Lower lobe of right lung (tissue), 2 donors: Measurements from ENCODE around the gene FRZB. TPM values are rescaled to one million over a fixed set of nuclear protein-coding genes. Genes with fewer than 3 reads are reported as not detected.

Experiments
- ATAC-seq, 2 donors: fragments of 200-7000 bp; cut with Tn5 transposase; one replicate each; pipeline ENCODE4 v1.9.1; 2020 to 2022; ENCODE audit warnings: mild to moderate bottlenecking in 2 of 2, moderate library complexity in 2 of 2
- DNase-seq: peaks from one replicate; pipeline ENCODE4 v3.0.0-alpha.2; 2020
- H3K27ac ChIP-seq: fragments of 200-600 bp; one replicate; pipeline ENCODE4 v1.8.0; 2022
- H3K27me3 ChIP-seq: fragments of 200-600 bp; one replicate; pipeline ENCODE4 v1.8.0; 2022; ENCODE audit warnings: low read depth
- H3K36me3 ChIP-seq: fragments of 200-600 bp; one replicate; pipeline ENCODE4 v1.8.0; 2022; ENCODE audit warnings: mild to moderate bottlenecking
- H3K4me1 ChIP-seq: fragments of 200-600 bp; one replicate; pipeline ENCODE4 v1.8.0; 2022
- H3K4me3 ChIP-seq: fragments of 200-600 bp; one replicate; pipeline ENCODE4 v1.8.0; 2022; ENCODE audit warnings: mild to moderate bottlenecking
- H3K9me3 ChIP-seq: fragments of 200-600 bp; one replicate; pipeline ENCODE4 v1.8.0; 2022
- CTCF ChIP-seq: fragments of 200-600 bp; IDR thresholded peaks from one replicate; pipeline ENCODE4 v1.8.0; 2022; ENCODE audit warnings: antibody characterized with exemption, mild to moderate bottlenecking
- intact Hi-C: fragments of 100-400 bp; cut with DNase I; formaldehyde crosslinking; loops from one replicate; pipeline ENCODE4 v1.11.0; 2022
- total RNA-seq: library from RNA; stranded (reverse); fragmentation: NEBNext Ultra II Directional; extraction: Animal tissue kit (Norgen Biotek cat#: 25700); gene quantifications from one replicate; pipeline ENCODE4 v1.2.1, GENCODE V29; 2021
- donor health status: DM: no; HTN: yes; CAD: no; lungs with severe emphysema.

Gene FRZB
- total RNA-seq, 1 donor from 2014 or later: 2.9 TPM

GRCh38 chr2:182904844-182905243 is 38.4 kb upstream of the FRZB start:
- H3K27ac ChIP-seq: no peak overlapping the region
- no peak for TF ChIP-seq CTCF
- no peak for DNase-seq
- no peaks in the 10 kb centered on the region for H3K4me1 ChIP-seq
- H3K36me3 ChIP-seq: peaks cover 8% of the 10 kb centered on the region
- no peaks in the 10 kb centered on the region for H3K27me3 ChIP-seq
- ATAC-seq: no peak
- H3K4me3 ChIP-seq: no peak overlapping the region
- no peaks in the 10 kb centered on the region for H3K9me3 ChIP-seq
- intact Hi-C loops: no loop called here

GRCh38 chr2:182903566-182903965 is 37.1 kb upstream of the FRZB start:
- no peaks in the 10 kb centered on the region for H3K4me1 ChIP-seq
- no peaks in the 10 kb centered on the region for H3K27me3 ChIP-seq
- no peak overlapping the region for H3K27ac ChIP-seq
- H3K4me3 ChIP-seq: no peak overlapping the region
- H3K36me3 ChIP-seq: peaks cover 8% of the 10 kb centered on the region
- ATAC-seq: no peak
- DNase-seq: no peak
- TF ChIP-seq CTCF: no peak
- H3K9me3 ChIP-seq: no peaks in the 10 kb centered on the region
- intact Hi-C loops: no loop called here

GRCh38 chr2:182901748-182902147 is 35.3 kb upstream of the FRZB start:
- intact Hi-C loops: no loop called here
- Histone ChIP-seq H3K4me3 (no peak overlapping the region), H3K36me3 (no peaks in the 10 kb centered on the region), H3K27me3 (no peaks in the 10 kb centered on the region), H3K4me1 (no peaks in the 10 kb centered on the region), H3K27ac (no peak overlapping the region), H3K9me3 (no peaks in the 10 kb centered on the region)
- DNase-seq: no peak
- ATAC-seq: peak in 1 of 2 donors; percentile 32
- TF ChIP-seq CTCF: no peak

- Histone ChIP-seq H3K36me3 (no peaks in the 10 kb centered on the region), H3K9me3 (no peaks in the 10 kb centered on the region), H3K27ac (no peak overlapping the region), H3K27me3 (no peaks in the 10 kb centered on the region), H3K4me3 (no peak overlapping the region), H3K4me1 (no peaks in the 10 kb centered on the region)
- intact Hi-C loops: no loop called here
- DNase-seq (no peak), ATAC-seq (no peak)
- TF ChIP-seq CTCF: no peak
Observed at GRCh38 chr2:182898718-182899117, 32.3 kb upstream of the FRZB start.

GRCh38 chr2:182897137-182897536 is 30.7 kb upstream of the FRZB start:
- no peaks in the 10 kb centered on the region for H3K4me1 ChIP-seq
- H3K27me3 ChIP-seq: no peaks in the 10 kb centered on the region
- ATAC-seq: no peak
- TF ChIP-seq CTCF: no peak
- no peaks in the 10 kb centered on the region for H3K36me3 ChIP-seq
- intact Hi-C loops: no loop called here
- no peak overlapping the region for H3K4me3 ChIP-seq
- H3K27ac ChIP-seq: no peak overlapping the region
- no peak for DNase-seq
- H3K9me3 ChIP-seq: no peaks in the 10 kb centered on the region

- DNase-seq (no peak), ATAC-seq (no peak)
- Histone ChIP-seq H3K36me3 (no peaks in the 10 kb centered on the region), H3K27me3 (no peaks in the 10 kb centered on the region), H3K27ac (no peak overlapping the region), H3K4me1 (no peaks in the 10 kb centered on the region), H3K4me3 (no peak overlapping the region), H3K9me3 (no peaks in the 10 kb centered on the region)
- TF ChIP-seq CTCF: no peak
- intact Hi-C loops: no loop called here
Observed at GRCh38 chr2:182895798-182896197, 29.4 kb upstream of the FRZB start.
